HCT116 (cell line): ENCODE results near the gene TMEM54. TPM values are rescaled to one million over a fixed set of nuclear protein-coding genes. Genes with fewer than 3 reads are reported as not detected.

ENCODE experiments used
- ATAC-seq: fragments of 200-7000 bp; cut with Tn5 transposase; 2 replicates; pipeline ENCODE4 v1.9.1; 2020; ENCODE audit warnings: mild to moderate bottlenecking, moderate library complexity
- BruUV-seq: library from RNA; stranded (reverse); fragments of 400-500 nt; replicated peaks from 2 replicates; lab custom pipeline; 2021; lab: Mats Ljungman, UMichigan
- CTCF ChIA-PET: fragments of 300-600 bp; sonication (Branson Sonifier 250); formaldehyde crosslinking; loops from one replicate; lab custom pipeline; 2021; ENCODE audit warnings: antibody characterized with exemption; lab: Charles Lee
- POLR2A ChIA-PET: fragments of 300-600, 350-600 bp; sonication (Branson Sonifier 250); formaldehyde crosslinking; loops from one replicate; lab custom pipeline; 2021; ENCODE audit warnings: antibody characterized with exemption; lab: Charles Lee
- RAD21 ChIA-PET, 2 experiments: fragments of 300-600 bp; sonication (Branson Sonifier 250); formaldehyde crosslinking; loops; one replicate each; lab custom pipeline; 2023; ENCODE audit warnings: low total read pairs in 2 of 2; ENCODE audit not compliant: uncharacterized antibody in 2 of 2, unreplicated experiment in 2 of 2, low non-redundant PET in 1 of 2; lab: Charles Lee
- DNase-seq: peaks from one replicate; pipeline ENCODE4 v3.0.0-alpha.2; 2010; ENCODE audit warnings: low read depth, low spot score
- H2AFZ ChIP-seq: fragments of 200-600 bp; shearing (Covaris generic), sonication (generic); 2 replicates; pipeline ENCODE4 v1.6.1; 2017; ENCODE audit warnings: low read depth, mixed run types, mixed read lengths, antibody characterized with exemption, low read length; ENCODE audit not compliant: poor library complexity, severe bottlenecking
- H3K27ac ChIP-seq: 2 replicates; pipeline ENCODE4 v1.5.1; 2012; ENCODE audit warnings: low read depth, low read length
- H3K27me3 ChIP-seq: fragments of 200-600 bp; sonication (generic); 2 replicates; pipeline ENCODE4 v1.6.1; 2016; ENCODE audit warnings: mixed run types, low read length, mixed read lengths; ENCODE audit not compliant: insufficient read depth
- H3K36me3 ChIP-seq, 2 experiments: fragments of 200-500 bp in 1 of 2; fragments of 200-600 bp in 1 of 2; sonication (Bioruptor generic) in 1 of 2; sonication (generic) in 1 of 2; 2 replicates each; pipeline versions ENCODE4 v1.5.1 to v1.6.1; 2014 to 2016; ENCODE audit warnings: low read length in 2 of 2, inconsistent platforms in 1 of 2, mixed read lengths in 1 of 2, mixed run types in 1 of 2; ENCODE audit not compliant: insufficient read depth in 2 of 2, control insufficient read depth in 1 of 2
- H3K4me1 ChIP-seq, 2 experiments: fragments of 200-600 bp in 1 of 2; sonication (generic) in 1 of 2; 2 replicates each; pipeline versions ENCODE4 v1.5.1 to v1.6.1; 2012 to 2017; ENCODE audit warnings: low read length in 2 of 2, inconsistent platforms in 1 of 2, mild to moderate bottlenecking in 1 of 2, mixed read lengths in 1 of 2, mixed run types in 1 of 2, moderate library complexity in 1 of 2; ENCODE audit not compliant: insufficient read depth in 2 of 2, control insufficient read depth in 1 of 2
- H3K4me2 ChIP-seq: fragments of 200-600 bp; sonication (generic); 2 replicates; pipeline ENCODE4 v1.6.1; 2017; ENCODE audit warnings: mixed run types, low read length, mixed read lengths
- H3K4me3 ChIP-seq, 2 experiments: fragments of 200-600 bp in 1 of 2; sonication (generic) in 1 of 2; replicated peaks in 1 of 2; 2 replicates each; pipeline ENCODE4 v1.5.1; 2011 to 2016; ENCODE audit warnings: low read length in 2 of 2, control low read depth in 1 of 2, low read depth in 1 of 2, mild to moderate bottlenecking in 1 of 2, mixed read lengths in 1 of 2, mixed run types in 1 of 2
- H3K79me2 ChIP-seq: fragments of 200-600 bp; sonication (generic); 2 replicates; pipeline ENCODE4 v1.6.1; 2017; ENCODE audit warnings: mild to moderate bottlenecking, mixed run types, low read length, moderate library complexity, mixed read lengths; ENCODE audit not compliant: insufficient read depth
- H3K9ac ChIP-seq: fragments of 200-600 bp; sonication (generic); 2 replicates; pipeline ENCODE4 v1.6.1; 2016; ENCODE audit warnings: low read length, mixed read lengths
- H3K9me2 ChIP-seq: fragments of 200-600 bp; sonication (generic), shearing (Covaris generic); 2 replicates; pipeline ENCODE4 v1.6.1; 2017; ENCODE audit warnings: mixed run types, mild to moderate bottlenecking, moderate library complexity; ENCODE audit not compliant: insufficient read depth
- H3K9me3 ChIP-seq, 2 experiments: fragments of 200-500 bp in 1 of 2; fragments of 200-600 bp in 1 of 2; sonication (Bioruptor generic) in 1 of 2; sonication (generic) in 1 of 2; 2 replicates each; pipeline ENCODE4 v1.6.1; 2014 to 2017; ENCODE audit warnings: low read length in 2 of 2, mixed read lengths in 2 of 2, inconsistent platforms in 1 of 2, low read depth in 1 of 2, mild to moderate bottlenecking in 1 of 2, mixed run types in 1 of 2, moderate library complexity in 1 of 2; ENCODE audit not compliant: control insufficient read depth in 1 of 2, insufficient read depth in 1 of 2
- H4K20me1 ChIP-seq: fragments of 200-600 bp; sonication (generic), shearing (Covaris generic); 2 replicates; pipeline ENCODE4 v1.6.1; 2017; ENCODE audit warnings: mixed run types, mild to moderate bottlenecking, moderate library complexity; ENCODE audit not compliant: insufficient read depth
- CTCF ChIP-seq, 3 experiments: fragments of 200-600 bp in 1 of 3; sonication (generic) in 1 of 3; IDR thresholded peaks in 2 of 3; conservative IDR thresholded peaks in 1 of 3; 2 replicates each; pipeline ENCODE4 v1.5.1; 2012 to 2017; ENCODE audit warnings: low read depth in 2 of 3, low read length in 2 of 3, antibody characterized with exemption in 1 of 3, borderline replicate concordance in 1 of 3, control low read depth in 1 of 3, mild to moderate bottlenecking in 1 of 3, mixed read lengths in 1 of 3, mixed run types in 1 of 3, moderate library complexity in 1 of 3; ENCODE audit not compliant: insufficient read depth in 1 of 3
- EGR1 ChIP-seq: IDR thresholded peaks from 2 replicates; pipeline ENCODE4 v1.6.1; 2012; ENCODE audit warnings: low read depth
- ELF1 ChIP-seq: IDR thresholded peaks from 2 replicates; pipeline ENCODE4 v1.6.1; 2012; ENCODE audit warnings: low read depth, borderline replicate concordance
- FOSL1 ChIP-seq: IDR thresholded peaks from 2 replicates; pipeline ENCODE4 v1.6.1; 2012; ENCODE audit warnings: low read depth
- POLR2A ChIP-seq: IDR thresholded peaks from 2 replicates; pipeline ENCODE4 v1.7.0; 2011; ENCODE audit warnings: borderline replicate concordance; ENCODE audit not compliant: insufficient read depth, insufficient read length; ENCODE audit errors: extremely low read depth
- RAD21 ChIP-seq: IDR thresholded peaks from 2 replicates; pipeline ENCODE4 v1.6.1; 2012; ENCODE audit warnings: low read depth, mild to moderate bottlenecking
- REST ChIP-seq: IDR thresholded peaks from 2 replicates; pipeline ENCODE4 v1.6.1; 2012; ENCODE audit warnings: low read depth
- SIN3A ChIP-seq: IDR thresholded peaks from 2 replicates; pipeline ENCODE4 v1.6.1; 2012; ENCODE audit warnings: low read depth
- SRF ChIP-seq: IDR thresholded peaks from 2 replicates; pipeline ENCODE4 v1.6.1; 2012; ENCODE audit warnings: low read depth
- intact Hi-C: fragments of 100-400 bp; cut with micrococcal nuclease; formaldehyde crosslinking; loops from 2 replicates; pipeline ENCODE4 v1.10.0; 2022
- total RNA-seq: library from RNA; stranded (reverse); gene quantifications from one replicate; pipeline ENCODE4 v1.2.1, GENCODE V29; 2021; ENCODE audit not compliant: unreplicated experiment

Gene TMEM54
- total RNA-seq, 1 experiment from 2014 or later: 121 TPM

- no peak overlapping the region for H3K4me3 ChIP-seq
- ChIA-PET RAD21 (no interaction called here), CTCF (no interaction called here), POLR2A (no interaction called here)
- H3K36me3 ChIP-seq: no peaks in the 10 kb centered on the region
- no peak overlapping the region for H3K4me2 ChIP-seq
- intact Hi-C loops: no loop called here
- BruUV-seq: no TSS peak
- H3K9me3 ChIP-seq: no peaks in the 10 kb centered on the region
- no peaks in the 10 kb centered on the region for H3K27me3 ChIP-seq
- ATAC-seq (no peak), DNase-seq (no peak)
- H3K27ac ChIP-seq: no peak overlapping the region
- no peaks in the 10 kb centered on the region for H4K20me1 ChIP-seq
- no peak overlapping the region for H2AFZ ChIP-seq
- no peaks in the 10 kb centered on the region for H3K9me2 ChIP-seq
- H3K4me1 ChIP-seq: no peaks in the 10 kb centered on the region
- TF ChIP-seq POLR2A: no peak
- no peak for TF ChIP-seq CTCF (IDR thresholded peaks at IDR 0.05 in 2 of 3, conservative IDR thresholded peaks at IDR 0.05 in 1 of 3; ENCODE audit: borderline replicate concordance in 1 of 3, insufficient read depth in 1 of 3, low read depth in 2 of 3, low read length in 2 of 3)
- TF ChIP-seq FOSL1: no peak
- TF ChIP-seq ELF1: no peak
- TF ChIP-seq EGR1: no peak
- no peak for TF ChIP-seq SRF
- TF ChIP-seq, all 23 proteins: peak for 0
- H3K79me2 ChIP-seq: no peaks in the 10 kb centered on the region
- no peak overlapping the region for H3K9ac ChIP-seq
Measured at GRCh38 chr1:32910319-32910718, 9.1 kb upstream of the TMEM54 start.

- Histone ChIP-seq H3K36me3 (no peaks in the 10 kb centered on the region), H3K4me2 (no peak overlapping the region), H3K27ac (no peak overlapping the region), H3K27me3 (no peaks in the 10 kb centered on the region), H3K9me3 (no peaks in the 10 kb centered on the region), H2AFZ (no peak overlapping the region), H3K9ac (no peak overlapping the region), H3K4me1 (peaks cover 2 to 11% of the 10 kb centered on the region in 2 experiments; a peak in 2 of 4 replicates), H3K9me2 (no peaks in the 10 kb centered on the region), H3K79me2 (no peaks in the 10 kb centered on the region), H4K20me1 (no peaks in the 10 kb centered on the region), H3K4me3 (no peak overlapping the region)
- no TSS peak for BruUV-seq
- DNase-seq (no peak), ATAC-seq (no peak)
- POLR2A ChIA-PET: no interaction called here
- TF ChIP-seq REST (no peak), SIN3A (no peak), RAD21 (no peak), EGR1 (no peak), ELF1 (no peak), CTCF (IDR thresholded peaks at IDR 0.05 in 2 of 3, conservative IDR thresholded peaks at IDR 0.05 in 1 of 3; ENCODE audit: borderline replicate concordance in 1 of 3, insufficient read depth in 1 of 3, low read depth in 2 of 3, low read length in 2 of 3) (no peak)
- CTCF ChIA-PET: interaction anchor here (1.1 kb wide), 1 partner anchor 14 kb away, joined by 3 read pairs; no protein-coding TSS in a partner anchor
- RAD21 ChIA-PET: no interaction called here
- intact Hi-C loops: loop anchor here (10.0 kb wide), 1 partner anchor 147 kb away; no protein-coding TSS in a partner anchor
Measured at GRCh38 chr1:32907435-32907834, 6.2 kb upstream of the TMEM54 start.
